Measurements from ENCODE around the gene DYDC1. TPM values are rescaled to one million over a fixed set of nuclear protein-coding genes. Genes with fewer than 3 reads are reported as not detected.

DYDC1 gene
- total RNA-seq, 3 donors from 2014 or later (not counting 1 experiment from before 2014, with no cell fraction given), result not detected

DNA sequence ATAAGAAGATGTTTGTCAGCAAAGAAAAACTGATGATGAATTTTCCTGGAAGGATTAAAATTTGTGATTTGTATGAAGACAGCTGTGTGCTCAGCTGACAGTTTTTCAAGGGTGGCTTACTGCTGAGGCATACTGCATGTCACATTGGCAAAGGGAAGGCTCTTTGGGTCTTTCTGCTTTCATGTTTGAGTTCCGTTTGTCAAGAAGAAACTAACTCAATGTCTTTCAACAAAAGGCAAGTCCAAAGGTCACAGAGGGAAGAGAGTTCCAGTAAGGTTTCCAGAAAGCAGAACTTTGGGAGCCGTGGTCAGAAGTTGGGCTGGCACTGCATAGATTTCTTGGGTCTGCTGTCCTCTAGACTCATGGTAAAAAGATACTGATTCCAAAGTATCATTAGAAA is 16.9 kb upstream of the DYDC1 start:
- Mint-ChIP-seq H3K4me3 (no peak overlapping the region), H3K9me3 (no peaks in the 10 kb centered on the region), H3K4me1 (peaks cover 4% of the 10 kb centered on the region in 2 donors), H3K27ac (no peak overlapping the region), H3K27me3 (ENCODE audit: low read depth in 2 of 2) (peaks cover 5 to 8% of the 10 kb centered on the region in 2 donors), H3K36me3 (no peaks in the 10 kb centered on the region)
- H3K27me3 ChIP-seq (ENCODE audit: control insufficient read depth, insufficient read depth, low read length), result no peaks in the 10 kb centered on the region
- H3K36me3 ChIP-seq (ENCODE audit: control insufficient read depth, insufficient read depth, low read length), result no peaks in the 10 kb centered on the region
- ATAC-seq (no peak), DNase-seq (no peak)
- no peaks in the 10 kb centered on the region for H3K9me3 ChIP-seq (ENCODE audit: control insufficient read depth, insufficient read depth, low read length)
- intact Hi-C loops (cut with micrococcal nuclease), result no loop called here
- WGBS (ENCODE audit: insufficient coverage), result 80% methylated on average over 2 of the region's 2 CpGs
- no peak overlapping the region for H3K27ac ChIP-seq (ENCODE audit: low read length)
- no peak overlapping the region for H3K4me3 ChIP-seq (ENCODE audit: low read length)
- H3K4me1 ChIP-seq (ENCODE audit: control insufficient read depth, insufficient read depth, low read length), result no peaks in the 10 kb centered on the region
- TF ChIP-seq, protein P1, sequence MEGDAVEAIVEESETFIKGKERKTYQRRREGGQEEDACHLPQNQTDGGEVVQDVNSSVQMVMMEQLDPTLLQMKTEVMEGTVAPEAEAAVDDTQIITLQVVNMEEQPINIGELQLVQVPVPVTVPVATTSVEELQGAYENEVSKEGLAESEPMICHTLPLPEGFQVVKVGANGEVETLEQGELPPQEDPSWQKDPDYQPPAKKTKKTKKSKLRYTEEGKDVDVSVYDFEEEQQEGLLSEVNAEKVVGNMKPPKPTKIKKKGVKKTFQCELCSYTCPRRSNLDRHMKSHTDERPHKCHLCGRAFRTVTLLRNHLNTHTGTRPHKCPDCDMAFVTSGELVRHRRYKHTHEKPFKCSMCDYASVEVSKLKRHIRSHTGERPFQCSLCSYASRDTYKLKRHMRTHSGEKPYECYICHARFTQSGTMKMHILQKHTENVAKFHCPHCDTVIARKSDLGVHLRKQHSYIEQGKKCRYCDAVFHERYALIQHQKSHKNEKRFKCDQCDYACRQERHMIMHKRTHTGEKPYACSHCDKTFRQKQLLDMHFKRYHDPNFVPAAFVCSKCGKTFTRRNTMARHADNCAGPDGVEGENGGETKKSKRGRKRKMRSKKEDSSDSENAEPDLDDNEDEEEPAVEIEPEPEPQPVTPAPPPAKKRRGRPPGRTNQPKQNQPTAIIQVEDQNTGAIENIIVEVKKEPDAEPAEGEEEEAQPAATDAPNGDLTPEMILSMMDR (IDR thresholded peaks at IDR 0.05), result no peak

DNA sequence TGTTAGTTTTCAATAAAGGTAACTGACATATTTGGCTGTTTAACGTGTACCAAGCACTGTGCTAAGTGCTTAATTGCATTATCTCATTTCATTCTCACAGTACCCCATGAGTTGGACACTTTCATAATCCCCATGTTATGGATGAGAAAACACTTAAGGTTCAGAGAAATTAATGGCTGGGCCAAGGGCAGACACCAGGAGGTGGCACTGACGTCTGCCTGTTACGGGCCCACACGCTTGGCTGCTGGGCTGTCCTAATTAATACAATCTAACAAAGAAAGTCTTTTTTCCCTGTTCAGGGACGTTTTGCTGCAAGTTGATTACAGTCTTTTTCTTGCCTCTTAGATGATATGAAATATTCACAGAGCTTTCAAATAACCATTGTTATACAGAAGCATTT is 16.1 kb upstream of the DYDC1 start:
- H3K4me3 ChIP-seq (ENCODE audit: low read length), result no peak overlapping the region
- H3K27me3 ChIP-seq (ENCODE audit: control insufficient read depth, insufficient read depth, low read length), result no peaks in the 10 kb centered on the region
- no peak overlapping the region for H3K27ac ChIP-seq (ENCODE audit: low read length)
- TF ChIP-seq, protein P1 (IDR thresholded peaks at IDR 0.05), result no peak
- DNase-seq, result no peak
- no peaks in the 10 kb centered on the region for H3K9me3 ChIP-seq (ENCODE audit: control insufficient read depth, insufficient read depth, low read length)
- Mint-ChIP-seq H3K9me3 (peaks cover 3 to 4% of the 10 kb centered on the region in 2 donors), H3K4me1 (no peaks in the 10 kb centered on the region), H3K36me3 (peaks cover 6% of the 10 kb centered on the region), H3K4me3 (no peak overlapping the region), H3K27ac (no peak overlapping the region), H3K27me3 (ENCODE audit: low read depth in 2 of 2) (peaks cover 7 to 8% of the 10 kb centered on the region in 2 donors)
- ATAC-seq, result no peak
- intact Hi-C loops (cut with micrococcal nuclease), result no loop called here
- no peaks in the 10 kb centered on the region for H3K4me1 ChIP-seq (ENCODE audit: control insufficient read depth, insufficient read depth, low read length)
- 81% methylated on average over 5 of the region's 5 CpGs for WGBS (ENCODE audit: insufficient coverage)
- H3K36me3 ChIP-seq (ENCODE audit: control insufficient read depth, insufficient read depth, low read length), result no peaks in the 10 kb centered on the region

DNA sequence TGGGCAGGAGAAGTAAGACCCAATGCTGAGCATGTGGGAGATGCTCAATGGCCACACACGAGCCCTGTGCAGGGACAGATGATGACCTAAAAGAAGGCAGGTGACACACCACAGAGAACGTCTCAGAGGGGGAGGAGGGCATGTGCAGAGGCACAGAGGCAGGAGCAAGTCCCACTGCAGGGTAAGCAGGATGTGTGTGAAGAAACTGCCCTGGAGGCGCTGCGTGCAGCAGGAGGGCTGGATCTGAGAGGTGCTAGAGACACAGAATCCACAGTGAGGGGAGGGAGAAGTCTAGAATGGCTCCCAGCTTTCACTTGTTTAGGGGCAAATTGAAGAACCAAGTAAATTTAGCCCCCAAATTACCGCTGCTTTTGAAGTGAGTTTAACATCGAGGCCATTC is 14.9 kb upstream of the DYDC1 start:
- H3K4me1 ChIP-seq (ENCODE audit: control insufficient read depth, insufficient read depth, low read length), result no peaks in the 10 kb centered on the region
- Mint-ChIP-seq H3K27ac (no peak overlapping the region), H3K4me1 (no peaks in the 10 kb centered on the region), H3K9me3 (peaks cover 3 to 12% of the 10 kb centered on the region in 2 donors), H3K36me3 (peaks cover 9% of the 10 kb centered on the region), H3K27me3 (ENCODE audit: low read depth in 2 of 2) (peaks cover 7 to 8% of the 10 kb centered on the region in 2 donors), H3K4me3 (no peak overlapping the region)
- no peak overlapping the region for H3K4me3 ChIP-seq (ENCODE audit: low read length)
- 85% methylated on average over 6 of the region's 6 CpGs for WGBS (ENCODE audit: insufficient coverage)
- TF ChIP-seq, protein P1 (IDR thresholded peaks at IDR 0.05), result no peak
- no peak overlapping the region for H3K27ac ChIP-seq (ENCODE audit: low read length)
- peaks cover 11% of the 10 kb centered on the region for H3K9me3 ChIP-seq (ENCODE audit: control insufficient read depth, insufficient read depth, low read length)
- no peaks in the 10 kb centered on the region for H3K27me3 ChIP-seq (ENCODE audit: control insufficient read depth, insufficient read depth, low read length)
- ATAC-seq, result no peak
- no peaks in the 10 kb centered on the region for H3K36me3 ChIP-seq (ENCODE audit: control insufficient read depth, insufficient read depth, low read length)
- intact Hi-C loops (cut with micrococcal nuclease), result no loop called here
- no peak for DNase-seq

DNA sequence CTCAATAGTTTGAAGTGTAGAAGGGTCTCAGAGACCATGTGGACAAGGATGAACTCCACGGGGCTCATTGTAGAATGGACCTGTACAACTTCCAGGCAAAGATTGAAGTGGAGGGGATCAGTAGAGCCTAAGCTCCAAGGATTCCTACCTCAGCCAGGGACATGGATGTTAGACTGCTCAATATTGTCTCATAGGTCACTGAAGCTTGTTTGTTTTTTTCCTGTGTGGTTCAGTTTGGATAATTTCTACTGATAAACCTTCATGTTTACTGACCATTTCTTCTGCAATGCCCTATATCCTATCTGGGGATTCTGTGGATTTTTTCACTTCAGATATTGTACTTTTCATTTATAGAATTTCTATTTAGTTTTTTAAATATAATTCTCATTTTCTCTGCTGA is 9.0 kb upstream of the DYDC1 start:
- ATAC-seq, result no peak
- Mint-ChIP-seq H3K4me3 (no peak overlapping the region), H3K27ac (no peak overlapping the region), H3K27me3 (ENCODE audit: low read depth in 2 of 2) (peaks cover 8 to 15% of the 10 kb centered on the region in 2 donors), H3K36me3 (peaks cover 9% of the 10 kb centered on the region), H3K9me3 (peaks cover 4 to 12% of the 10 kb centered on the region in 2 donors), H3K4me1 (no peaks in the 10 kb centered on the region)
- Histone ChIP-seq H3K4me3 (ENCODE audit: low read length) (no peak overlapping the region), H3K27me3 (ENCODE audit: control insufficient read depth, insufficient read depth, low read length) (no peaks in the 10 kb centered on the region), H3K36me3 (ENCODE audit: control insufficient read depth, insufficient read depth, low read length) (no peaks in the 10 kb centered on the region), H3K27ac (ENCODE audit: low read length) (no peak overlapping the region), H3K9me3 (ENCODE audit: control insufficient read depth, insufficient read depth, low read length) (peaks cover 11% of the 10 kb centered on the region), H3K4me1 (ENCODE audit: control insufficient read depth, insufficient read depth, low read length) (no peaks in the 10 kb centered on the region)
- WGBS (ENCODE audit: insufficient coverage), result 87% methylated on average over 1 of the region's 1 CpG
- TF ChIP-seq, protein P1 (IDR thresholded peaks at IDR 0.05), result no peak
- intact Hi-C loops (cut with micrococcal nuclease), result no loop called here
- DNase-seq, result no peak

Measured in natural killer cell (primary cell).